GM20431 (cell line): ENCODE data around the gene THBS1.

Experiments
- in situ Hi-C: fragments of 300-500 bp; cut with MseI, MboI; formaldehyde crosslinking; loops from one replicate; pipeline ENCODE4 v1.15.0; 2020; ENCODE audit warnings: low sequenced_read_pairs; ENCODE audit not compliant: unreplicated experiment

Gene THBS1

DNA sequence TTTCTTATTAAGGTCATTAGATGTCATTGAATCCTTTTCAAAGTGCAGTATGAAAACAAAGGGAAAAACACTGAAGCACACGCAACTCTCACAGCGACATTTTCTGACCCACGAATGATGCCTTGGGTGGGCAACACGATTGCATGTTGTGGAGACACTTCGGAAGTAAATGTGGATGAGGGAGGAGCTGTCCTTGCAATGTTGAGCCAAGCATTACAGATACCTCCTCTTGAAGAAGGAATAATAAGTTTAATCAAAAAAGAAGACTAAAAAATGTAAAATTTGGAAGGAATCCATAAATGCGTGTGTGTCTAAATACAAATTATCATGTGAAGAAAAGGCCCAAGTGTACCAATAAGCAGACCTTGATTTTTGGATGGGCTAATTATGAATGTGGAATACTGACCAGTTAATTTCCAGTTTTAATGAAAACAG is 16.9 kb downstream of the THBS1 start:
- in situ Hi-C loops, result loop anchor here (25.0 kb wide), 3 partner anchors 285 to 885 kb away; no protein-coding TSS in a partner anchor

- in situ Hi-C loops, result loop anchor here (25.0 kb wide), 3 partner anchors 286 to 886 kb away; no protein-coding TSS in a partner anchor
Measured at GRCh38 chr15:39598186-39598850, 17.4 kb downstream of the THBS1 start.

DNA sequence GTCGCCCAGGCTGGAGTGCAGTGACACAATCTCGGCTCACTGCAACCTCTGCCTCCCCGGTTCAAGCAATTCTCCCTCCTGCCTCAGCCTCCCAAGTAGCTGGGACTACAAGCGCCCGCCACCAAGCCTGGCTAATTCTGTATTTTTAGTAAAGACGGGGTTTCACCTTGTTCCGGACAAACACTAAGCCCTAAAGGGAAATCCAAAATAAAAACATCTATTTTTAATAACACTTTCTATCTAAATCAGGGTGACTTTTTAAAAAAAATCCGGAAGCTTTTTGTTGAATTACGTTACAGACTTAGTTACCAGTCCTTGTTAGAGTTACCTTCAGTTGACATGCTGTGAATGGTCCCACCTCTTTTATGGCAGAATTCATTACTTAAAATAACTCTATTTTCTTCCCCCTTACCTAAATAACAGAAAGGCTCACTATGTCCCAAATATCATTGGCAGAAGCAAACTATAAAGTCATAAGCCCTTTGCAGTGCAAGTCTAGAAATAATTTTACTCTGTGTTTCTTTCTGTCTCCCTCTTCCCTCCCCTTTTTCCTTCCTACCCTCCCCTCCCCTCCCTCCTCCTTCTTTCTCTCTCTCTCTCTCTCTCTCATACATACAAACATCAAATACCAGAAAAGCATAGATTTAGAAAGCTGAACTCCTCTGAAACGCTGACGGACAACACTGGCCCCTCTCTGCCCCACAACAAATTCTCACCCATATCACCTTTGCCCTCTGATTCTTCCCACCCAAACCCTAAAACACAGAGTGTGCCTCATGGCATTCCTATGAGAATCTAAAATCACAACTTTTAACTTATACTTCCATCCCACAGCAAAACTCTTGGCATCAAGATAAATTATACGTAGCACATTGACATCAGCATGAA is 18.3 kb downstream of the THBS1 start:
- in situ Hi-C loops, result loop anchor here (25.0 kb wide), 3 partner anchors 287 to 887 kb away; no protein-coding TSS in a partner anchor

DNA sequence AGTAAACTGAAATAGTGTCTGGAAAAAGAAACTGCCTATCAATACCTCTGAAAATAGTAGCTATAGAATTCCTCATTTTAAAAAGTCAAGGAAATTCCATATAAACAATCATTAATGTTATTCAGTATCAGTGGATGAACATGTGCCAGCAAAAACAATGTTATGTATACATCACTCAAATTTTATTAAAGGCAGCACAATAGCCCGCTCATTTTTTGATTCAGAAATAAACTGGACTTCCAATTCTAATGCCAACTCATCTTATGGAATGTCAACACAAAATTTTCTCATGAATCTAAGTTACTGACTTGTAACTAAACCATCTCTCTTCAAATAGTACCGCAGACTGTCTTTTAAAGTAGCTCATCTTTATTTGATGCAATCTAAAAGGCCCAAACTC is 19.0 kb downstream of the THBS1 start:
- in situ Hi-C loops, result loop anchor here (25.0 kb wide), 3 partner anchors 288 to 888 kb away; no protein-coding TSS in a partner anchor

GRCh38 chr15:39602143-39602542 is 21.3 kb downstream of the THBS1 start:
- in situ Hi-C loops, result no loop called here

DNA sequence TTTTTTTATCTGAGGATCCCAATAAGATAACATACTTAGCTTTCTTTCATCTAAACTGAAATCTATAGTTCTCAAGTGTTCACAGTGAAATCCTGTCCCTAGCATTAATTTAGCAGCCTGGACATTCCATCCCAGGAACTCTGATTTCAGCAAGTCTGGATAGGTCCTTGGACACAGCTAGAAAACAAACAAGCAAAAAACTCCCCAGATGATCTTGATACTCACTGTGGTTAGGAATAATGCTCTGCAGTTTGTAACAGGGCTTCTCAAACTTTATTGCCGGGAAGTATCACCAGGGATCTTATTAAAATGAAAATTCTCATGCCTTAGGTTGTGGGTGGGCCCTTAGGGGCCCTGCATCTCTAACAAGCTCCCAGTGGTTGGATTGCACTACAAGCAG is 24.3 kb downstream of the THBS1 start:
- in situ Hi-C loops, result no loop called here

GRCh38 chr15:39608185-39609139 is 27.6 kb downstream of the THBS1 start:
- in situ Hi-C loops, result no loop called here

- in situ Hi-C loops, result no loop called here
Measured at GRCh38 chr15:39609166-39609916, 28.5 kb downstream of the THBS1 start.

- in situ Hi-C loops, result no loop called here
Measured at GRCh38 chr15:39610665-39611064, 29.8 kb downstream of the THBS1 start.

GRCh38 chr15:39613271-39613670 is 32.4 kb downstream of the THBS1 start:
- in situ Hi-C loops, result no loop called here

GRCh38 chr15:39613861-39614260 is 33.0 kb downstream of the THBS1 start:
- in situ Hi-C loops, result no loop called here

DNA sequence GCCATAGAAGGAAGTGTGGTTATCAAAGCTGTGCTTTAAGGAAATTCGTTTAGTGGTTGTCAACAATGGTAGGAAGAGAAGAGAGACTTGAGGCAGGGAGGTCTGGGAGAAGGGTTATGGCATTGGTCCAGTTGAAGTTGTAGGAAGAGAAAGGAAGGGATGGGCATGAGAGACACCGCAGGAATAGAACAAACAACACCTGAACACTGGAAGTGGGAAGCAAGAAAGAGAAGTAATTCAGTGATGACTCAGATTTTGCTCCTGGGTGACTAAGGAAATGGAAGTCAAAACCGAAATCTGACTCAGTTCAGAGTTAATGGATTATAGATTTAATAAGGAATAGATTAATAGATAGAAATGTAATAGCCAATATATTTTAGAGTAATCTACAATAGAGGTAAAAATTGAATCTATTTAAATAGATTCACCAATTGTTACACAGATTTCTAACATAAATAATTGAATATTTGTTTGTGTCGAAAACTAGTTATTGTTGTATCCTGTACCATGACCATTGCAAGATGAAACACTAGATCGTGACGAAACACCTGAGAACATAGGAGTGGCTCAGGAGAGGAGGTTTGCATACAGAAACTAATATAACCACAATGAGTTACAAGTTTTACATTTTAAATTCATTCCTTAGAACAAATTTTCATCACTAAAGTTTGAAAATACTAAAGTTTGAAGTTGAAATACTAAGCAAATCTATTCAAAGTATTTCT is 36.0 kb downstream of the THBS1 start:
- in situ Hi-C loops, result no loop called here

DNA sequence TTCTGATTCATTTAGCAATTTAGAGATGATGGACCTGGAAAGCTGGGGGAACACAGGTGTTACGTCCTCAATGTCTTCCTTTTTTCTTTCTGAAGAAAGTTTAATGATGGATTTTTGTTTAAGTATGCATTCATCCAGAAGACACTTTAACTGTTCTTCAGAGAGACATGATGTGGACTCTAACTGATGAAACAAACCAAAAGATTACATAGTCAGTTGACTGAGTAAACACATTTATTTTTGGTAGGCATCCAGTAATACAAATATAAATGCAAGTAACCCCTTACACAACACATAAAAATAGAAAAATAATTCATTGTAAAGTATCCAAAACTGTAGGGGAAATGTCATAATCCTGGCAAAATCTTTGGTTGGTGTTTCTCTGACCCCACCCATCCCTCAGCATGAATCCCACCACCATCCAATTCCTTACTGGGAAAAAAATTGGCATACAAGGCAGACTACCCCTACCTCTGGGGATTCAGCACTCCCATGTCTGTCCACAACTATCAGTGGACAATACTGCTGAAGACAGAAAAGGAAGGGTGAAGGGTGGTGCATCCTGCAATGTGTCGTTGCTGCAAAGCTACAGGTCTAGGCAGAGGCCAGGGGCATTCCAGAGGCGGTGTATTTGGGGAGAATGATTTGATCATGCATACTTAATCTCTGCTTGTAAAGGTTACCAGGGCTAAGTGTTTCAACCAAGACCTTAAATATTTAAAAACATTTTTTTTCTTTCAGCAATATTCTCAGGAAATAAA is 37.4 kb downstream of the THBS1 start:
- in situ Hi-C loops, result no loop called here

- in situ Hi-C loops, result no loop called here
Measured at GRCh38 chr15:39621210-39621609, 40.3 kb downstream of the THBS1 start.

DNA sequence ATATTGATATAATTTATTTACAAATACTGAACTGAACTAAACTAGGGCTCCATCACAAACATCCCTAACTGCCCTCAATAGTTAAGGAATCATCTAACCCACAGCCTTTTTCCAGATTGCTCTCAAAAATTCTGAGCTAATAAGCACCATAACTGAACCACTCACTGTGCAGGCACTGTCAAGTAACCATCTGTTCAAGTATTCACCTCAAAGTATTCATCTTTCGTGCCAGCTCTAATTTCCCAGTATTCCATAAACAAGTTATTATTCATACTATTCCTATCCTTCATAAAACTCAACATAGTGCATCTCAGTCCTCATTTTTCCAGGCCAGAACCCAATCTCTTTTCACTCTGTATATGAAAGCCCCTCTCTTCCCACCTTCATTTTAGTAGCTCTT is 41.1 kb downstream of the THBS1 start:
- in situ Hi-C loops, result no loop called here

GRCh38 chr15:39622660-39623516 is 42.0 kb downstream of the THBS1 start:
- in situ Hi-C loops, result no loop called here

- in situ Hi-C loops, result no loop called here
Measured at GRCh38 chr15:39623529-39623931, 42.7 kb downstream of the THBS1 start.
